GM21447 (cell line): ENCODE results near the gene PFKL.
A peak's percentile ranks its signal among the peaks of the same experiment; 100 is the strongest.
"Not testable (repeated sequence)": the region's sequence is repeated elsewhere in the genome, so short reads cannot be mapped to it uniquely, and the experiment has no call there.

ENCODE experiments used
- ATAC-seq: cut with Tn5 transposase; IDR thresholded peaks from one replicate; pipeline ENCODE4 v1.9.1; 2021; ENCODE audit not compliant: unreplicated experiment

Gene PFKL

GRCh38 chr21:44337941-44338895 is 38.4 kb downstream of the PFKL start:
- no peak for ATAC-seq

- peak; percentile 80 for ATAC-seq
Observed at GRCh38 chr21:44338971-44339910, 39.4 kb downstream of the PFKL start, which contains the start of gene CFAP410. CFAP410 (minus strand) TSS chr21:44339390; CDS start chr21:44339194, 196 bp downstream.

DNA sequence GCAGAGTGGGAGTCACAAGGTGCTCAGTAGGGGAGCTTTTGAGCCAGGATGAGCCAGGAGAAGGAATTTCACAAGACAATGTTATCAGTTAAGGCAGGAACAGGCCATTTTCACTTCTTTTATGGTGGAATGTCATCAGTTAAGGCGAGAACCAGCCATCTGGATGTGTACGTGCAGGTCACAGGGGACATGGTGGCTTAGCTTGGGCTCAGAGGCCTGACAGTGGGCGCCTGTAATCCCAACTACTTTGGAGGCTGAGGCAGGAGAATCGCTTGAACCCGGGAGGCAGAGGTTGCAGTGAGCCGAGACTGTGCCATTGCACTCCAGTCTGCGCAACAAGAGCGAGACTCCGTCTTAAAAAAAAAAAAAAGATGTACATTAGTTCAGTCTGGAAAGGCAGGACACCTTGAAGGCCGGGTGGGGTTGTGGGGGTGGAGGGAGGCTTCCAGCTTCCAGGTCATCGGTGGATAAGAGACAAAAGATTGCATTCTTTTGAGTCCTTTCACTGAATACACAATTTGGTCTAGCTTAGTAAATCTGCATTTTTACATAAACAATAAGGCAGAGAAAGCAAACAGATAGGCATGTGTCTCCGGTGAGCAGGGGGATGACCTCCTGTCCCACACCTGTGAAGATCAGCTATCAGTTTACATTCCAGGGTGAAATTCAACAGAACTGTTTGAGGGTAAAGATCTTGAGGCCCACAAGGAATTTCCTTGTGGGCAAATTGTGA is 42.0 kb downstream of the PFKL start:
- ATAC-seq, result not testable (repeated sequence)

DNA sequence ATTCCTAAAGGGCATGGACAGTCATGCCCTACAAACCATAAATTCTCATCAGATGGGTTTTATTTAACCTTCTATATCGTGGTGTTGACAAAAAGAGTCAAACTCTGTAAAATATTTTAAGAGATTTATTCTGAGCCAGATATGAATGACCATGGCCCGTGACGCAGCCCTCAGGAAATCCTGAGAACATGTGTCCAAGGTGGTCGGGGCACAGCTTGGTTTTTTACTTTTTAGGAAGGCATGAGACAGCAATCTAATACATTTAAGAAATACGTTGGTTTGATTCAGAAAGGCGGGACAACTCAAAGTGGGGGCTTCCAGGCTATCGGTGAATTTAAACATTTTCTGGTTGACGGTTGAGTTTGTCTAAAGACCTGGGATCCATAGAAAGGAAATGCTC is 43.1 kb downstream of the PFKL start:
- ATAC-seq, result not testable (repeated sequence)

DNA sequence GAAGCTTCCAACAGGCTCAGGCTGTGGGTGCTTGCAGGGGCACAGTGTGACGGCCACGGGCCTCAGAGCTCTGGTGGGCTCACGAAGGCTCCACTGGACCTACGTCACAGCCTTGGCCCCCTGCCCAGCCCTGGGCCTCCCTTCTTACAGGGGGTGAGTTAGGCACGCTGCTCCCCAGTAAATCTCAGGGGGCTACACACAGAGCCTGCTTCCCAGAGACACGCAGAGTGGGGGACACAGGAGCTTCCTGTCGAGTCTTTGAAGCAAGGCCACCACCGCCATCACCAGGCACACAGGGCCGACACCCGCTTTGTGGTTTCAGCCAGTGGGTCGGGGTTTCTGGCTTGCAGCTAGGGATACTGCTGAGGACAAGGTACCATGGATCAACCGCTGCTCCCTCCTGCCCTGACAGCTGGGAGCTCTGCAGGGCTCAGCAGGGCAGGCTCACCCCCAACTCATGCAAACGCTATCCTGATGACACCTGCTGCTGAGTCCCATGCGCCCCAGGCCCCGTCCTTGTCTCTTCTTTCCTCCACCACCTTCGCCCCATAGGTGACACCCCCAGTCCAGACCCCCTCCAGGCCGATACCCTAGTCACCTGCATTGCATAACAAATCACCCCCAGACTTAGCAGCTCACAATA is 44.8 kb downstream of the PFKL start:
- ATAC-seq, result no peak

DNA sequence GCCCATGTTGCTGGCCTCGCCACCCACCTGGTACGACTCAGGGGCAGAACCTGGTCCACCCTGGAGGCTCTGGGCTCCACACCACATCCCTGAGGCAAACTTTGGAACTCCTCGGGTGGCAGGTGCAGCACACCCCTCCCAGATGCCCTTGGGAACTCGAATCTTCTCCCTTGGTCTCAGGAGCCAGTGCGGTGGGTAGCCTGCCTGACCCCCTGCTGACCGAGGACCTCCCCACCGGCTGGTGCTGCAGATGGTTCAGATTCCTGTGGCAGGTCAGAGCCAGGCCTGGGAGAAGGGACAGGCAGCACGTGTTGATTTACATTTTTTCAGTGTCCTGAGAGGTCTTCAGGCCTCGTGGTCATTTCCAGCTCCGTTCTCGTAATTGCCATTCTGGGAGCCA is 45.6 kb downstream of the PFKL start:
- no peak for ATAC-seq

DNA sequence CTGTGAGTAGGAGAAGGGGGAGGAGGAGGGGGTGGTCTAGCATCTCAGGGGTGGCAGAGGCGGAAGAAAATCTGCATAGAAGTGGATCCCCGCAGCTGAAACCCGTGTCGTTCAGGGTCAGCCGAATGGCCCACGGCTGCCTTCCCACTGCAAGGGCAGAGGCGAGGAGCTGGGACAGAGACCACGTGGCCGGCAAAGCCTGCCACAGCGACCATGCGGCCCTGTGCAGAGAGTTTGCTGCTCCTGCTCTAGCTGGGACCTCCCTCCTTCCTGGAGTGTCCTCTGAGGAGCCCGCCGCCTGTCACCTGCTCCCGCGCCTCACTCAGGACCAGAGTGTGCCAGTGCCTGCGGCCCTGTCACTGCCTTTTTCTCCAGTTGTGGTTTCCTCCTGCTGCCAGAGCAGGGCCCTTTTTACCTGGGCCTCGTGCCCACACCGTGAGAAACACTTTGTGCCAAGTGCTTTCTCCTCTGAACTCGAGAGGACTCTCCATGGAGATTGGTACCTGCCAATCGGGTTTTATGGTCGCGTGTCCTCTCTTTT is 48.1 kb downstream of the PFKL start:
- no peak for ATAC-seq

GRCh38 chr21:44348861-44349260 is 49.0 kb downstream of the PFKL start:
- no peak for ATAC-seq

DNA sequence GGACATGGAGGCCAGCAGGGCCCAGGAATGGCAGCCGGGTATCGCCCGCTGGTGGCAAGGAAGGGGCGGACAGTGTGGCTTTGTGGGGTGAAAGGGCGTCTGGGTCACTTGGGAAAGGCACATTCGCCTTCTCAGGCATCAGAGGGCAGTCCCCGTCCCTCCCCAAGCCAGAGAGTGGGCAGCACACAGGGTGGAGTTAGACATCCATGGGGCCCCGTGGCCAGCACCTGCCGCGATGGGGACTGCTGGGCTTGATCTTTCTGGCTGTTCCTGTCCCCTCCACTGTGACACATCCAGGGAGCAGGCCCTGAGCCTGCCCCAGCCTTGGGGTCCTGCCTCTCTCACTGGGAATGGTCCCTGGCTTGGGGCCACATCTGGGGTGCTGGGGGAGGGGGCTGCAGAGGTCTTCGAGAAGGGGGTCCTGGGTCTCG is 49.6 kb downstream of the PFKL start:
- no peak for ATAC-seq

GRCh38 chr21:44349847-44350772 is 50.3 kb downstream of the PFKL start:
- no peak for ATAC-seq

GRCh38 chr21:44350773-44351481 is 51.1 kb downstream of the PFKL start:
- no peak for ATAC-seq

DNA sequence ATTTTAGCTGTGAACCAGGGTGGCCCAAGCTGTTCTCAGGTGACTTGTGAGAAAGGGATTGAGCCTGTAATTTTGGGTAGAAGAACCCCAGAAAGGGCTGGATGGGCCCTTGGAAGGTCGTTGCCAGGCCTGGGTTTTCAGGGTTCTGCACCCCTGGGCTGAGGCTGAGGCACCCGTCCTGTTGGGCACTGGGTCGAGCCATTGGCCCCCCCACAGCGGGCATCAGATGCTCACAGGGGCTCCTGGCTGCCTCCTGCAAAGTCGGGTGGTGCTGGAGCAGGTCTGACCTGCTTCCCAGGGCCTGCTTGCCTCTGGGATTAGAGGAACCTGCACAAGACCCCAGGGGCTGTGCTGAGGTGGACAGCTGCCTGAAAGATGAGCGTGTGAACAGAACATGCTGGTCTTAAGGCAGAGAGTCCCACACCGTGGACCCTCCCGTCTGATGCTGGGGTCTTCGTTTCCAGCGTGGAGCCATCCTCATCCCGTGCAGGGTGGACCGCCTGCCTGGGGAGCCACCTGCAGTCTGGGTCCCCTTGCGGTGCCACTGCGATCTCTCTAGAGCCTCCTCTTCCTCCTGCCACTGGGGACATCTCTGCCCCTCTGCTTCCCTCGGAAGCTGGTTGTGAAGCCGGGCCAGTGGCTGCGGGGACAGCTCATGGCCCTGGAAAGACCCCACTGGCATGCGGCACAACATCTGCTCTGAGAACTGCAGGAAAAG is 51.8 kb downstream of the PFKL start:
- ATAC-seq, result no peak

DNA sequence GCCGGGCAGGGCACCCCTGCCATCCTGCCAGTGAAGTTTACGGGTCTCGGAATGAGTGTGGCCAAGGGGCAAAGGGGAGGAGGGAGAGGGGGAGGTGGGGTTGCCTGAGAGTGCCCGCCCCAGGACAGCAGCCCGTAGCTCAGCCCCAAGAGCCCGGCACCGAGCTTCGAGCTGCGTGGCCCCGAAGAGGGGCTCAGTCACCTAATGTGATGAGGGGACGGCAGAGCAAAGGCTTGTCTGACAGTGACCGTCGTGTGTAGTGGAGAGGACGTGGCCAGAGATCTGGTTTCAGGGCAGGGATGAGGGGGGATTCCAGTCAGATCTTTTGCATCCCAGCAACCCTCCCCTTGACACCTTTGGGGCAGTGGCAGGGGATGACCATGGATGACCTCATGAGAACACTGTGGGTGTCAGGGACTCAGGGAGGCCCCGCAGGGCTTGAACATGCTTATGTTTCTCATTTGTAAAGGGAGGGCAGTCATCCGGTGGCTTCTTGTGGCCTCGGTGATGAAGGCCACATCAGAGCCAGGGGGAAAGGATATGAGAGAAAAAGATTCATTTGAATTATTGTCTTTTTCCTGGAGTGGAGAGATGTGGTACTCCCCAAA is 52.5 kb downstream of the PFKL start:
- no peak for ATAC-seq

- peak; percentile 56 for ATAC-seq
Observed at GRCh38 chr21:44353191-44353970, 53.5 kb downstream of the PFKL start, which contains the start of gene TRPM2. TRPM2 (plus strand) TSS chr21:44353621; CDS start chr21:44353701, 80 bp downstream.

- ATAC-seq, result no peak
Observed at GRCh38 chr21:44354001-44354405, 54.1 kb downstream of the PFKL start.
